Stimulated activated CD8-positive, alpha-beta memory T cell treated with anti-CD3 and anti-CD28 coated beads, Interleukin-7, amount 100 ng/mL, for 24 hours (primary cell): ENCODE measurements around the gene ERN1.

Experiments
- DNase-seq: peaks from one replicate; pipeline ENCODE4 v3.0.0-alpha.2; 2020; ENCODE audit warnings: low read depth

ERN1 gene

GRCh38 chr17:64083563-64084085 lies 46.3 kb downstream of the ERN1 start:
- DNase-seq: no peak

GRCh38 chr17:64083093-64083492 lies 46.9 kb downstream of the ERN1 start:
- no peak for DNase-seq

- DNase-seq: no peak
Measured at GRCh38 chr17:64081802-64082799, 47.8 kb downstream of the ERN1 start.

GRCh38 chr17:64080174-64080618 lies 49.7 kb downstream of the ERN1 start:
- DNase-seq: no peak

- DNase-seq: no peak
Measured at GRCh38 chr17:64077379-64077778, 52.6 kb downstream of the ERN1 start.

GRCh38 chr17:64075913-64076312 lies 54.0 kb downstream of the ERN1 start:
- DNase-seq: no peak

- no peak for DNase-seq
Measured at GRCh38 chr17:64074704-64075426, 55.1 kb downstream of the ERN1 start.

- DNase-seq: no peak
Measured at GRCh38 chr17:64073771-64074703, 55.9 kb downstream of the ERN1 start.

GRCh38 chr17:64071111-64071510 lies 58.8 kb downstream of the ERN1 start:
- DNase-seq: no peak

GRCh38 chr17:64070213-64070612 lies 59.7 kb downstream of the ERN1 start:
- DNase-seq: no peak

- no peak for DNase-seq
Measured at GRCh38 chr17:64069143-64069542, 60.8 kb downstream of the ERN1 start.

- no peak for DNase-seq
Measured at GRCh38 chr17:64067657-64068056, 62.3 kb downstream of the ERN1 start.

GRCh38 chr17:64066716-64067115 lies 63.2 kb downstream of the ERN1 start:
- no peak for DNase-seq

GRCh38 chr17:64065161-64065560 lies 64.8 kb downstream of the ERN1 start:
- DNase-seq: no peak

- DNase-seq: no peak
Measured at GRCh38 chr17:64064331-64064730, 65.6 kb downstream of the ERN1 start.

- DNase-seq: no peak
Measured at GRCh38 chr17:64063766-64064224, 66.1 kb downstream of the ERN1 start.

- no peak for DNase-seq
Measured at GRCh38 chr17:64063088-64063487, 66.9 kb downstream of the ERN1 start.

GRCh38 chr17:64061178-64061898 lies 68.6 kb downstream of the ERN1 start:
- no peak for DNase-seq

GRCh38 chr17:64060331-64060730 lies 69.6 kb downstream of the ERN1 start:
- no peak for DNase-seq

- DNase-seq: no peak
Measured at GRCh38 chr17:64059756-64060155, 70.2 kb downstream of the ERN1 start.

- DNase-seq: no peak
Measured at GRCh38 chr17:64058621-64059020, 71.3 kb downstream of the ERN1 start.
